Neural cell (in vitro differentiated cells): Measurements from ENCODE around the gene RANBP1.

Experiments
- EP300 ChIP-seq: fragments of 450-650 bp; conservative IDR thresholded peaks from 2 replicates; pipeline ENCODE4 v1.6.1; 2014; ENCODE audit warnings: antibody characterized with exemption, mild to moderate bottlenecking, moderate library complexity; ENCODE audit not compliant: poor library complexity, severe bottlenecking
- EZH2 ChIP-seq: fragments of 200-600, 300-800 bp; shearing (Covaris generic), sonication (generic); IDR thresholded peaks from 2 replicates; pipeline ENCODE4 v1.6.1; 2014; ENCODE audit warnings: antibody characterized with exemption, low read length, borderline replicate concordance, mild to moderate bottlenecking; ENCODE audit not compliant: insufficient read depth, poor library complexity, severe bottlenecking
- MXI1 ChIP-seq: fragments of 450-650 bp; conservative IDR thresholded peaks from 2 replicates; pipeline ENCODE4 v1.6.1; 2014; ENCODE audit warnings: antibody characterized with exemption, mild to moderate bottlenecking; ENCODE audit not compliant: poor library complexity, severe bottlenecking
- POLR2AphosphoS5 ChIP-seq: IDR thresholded peaks from 2 replicates; pipeline ENCODE4 v1.6.1; 2012
- SMC3 ChIP-seq: fragments of 450-650 bp; conservative IDR thresholded peaks from 2 replicates; pipeline ENCODE4 v1.6.1; 2014; ENCODE audit warnings: antibody characterized with exemption, mild to moderate bottlenecking, moderate library complexity; ENCODE audit not compliant: poor library complexity
- TAF1 ChIP-seq: IDR thresholded peaks from 2 replicates; pipeline ENCODE4 v1.6.1; 2012; ENCODE audit warnings: low read depth
- TF ChIP-seq, protein P1 (sequence below): fragments of 450-650 bp; IDR thresholded peaks from 2 replicates; pipeline ENCODE4 v1.5.1; 2014; ENCODE audit warnings: antibody characterized with exemption, mild to moderate bottlenecking, moderate library complexity; ENCODE audit not compliant: poor library complexity, severe bottlenecking
- TF ChIP-seq, protein P2 (sequence below): IDR thresholded peaks from 2 replicates; pipeline ENCODE4 v1.6.1; 2012; ENCODE audit warnings: borderline replicate concordance

DNA sequence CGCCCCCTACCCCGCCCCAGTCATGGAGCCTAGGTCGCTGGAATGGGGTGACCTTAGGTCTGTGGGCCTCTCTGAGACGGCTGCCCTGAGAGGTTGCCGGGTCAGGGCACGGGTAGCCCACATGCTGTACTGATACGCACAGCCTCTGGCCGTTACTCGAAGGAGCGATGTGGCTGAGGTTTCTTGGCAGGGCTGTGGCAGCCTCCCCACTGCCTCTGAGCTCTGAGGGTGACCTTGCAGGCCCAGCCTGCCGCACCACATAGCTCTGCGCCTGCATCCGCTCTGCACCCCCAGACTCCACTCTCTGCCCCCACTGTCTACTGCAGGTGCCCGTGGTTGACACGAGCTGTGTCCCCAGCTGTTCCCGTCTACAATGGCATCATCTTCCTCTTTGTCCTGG is 23.0 kb downstream of the RANBP1 start:
- TF ChIP-seq, protein P1, sequence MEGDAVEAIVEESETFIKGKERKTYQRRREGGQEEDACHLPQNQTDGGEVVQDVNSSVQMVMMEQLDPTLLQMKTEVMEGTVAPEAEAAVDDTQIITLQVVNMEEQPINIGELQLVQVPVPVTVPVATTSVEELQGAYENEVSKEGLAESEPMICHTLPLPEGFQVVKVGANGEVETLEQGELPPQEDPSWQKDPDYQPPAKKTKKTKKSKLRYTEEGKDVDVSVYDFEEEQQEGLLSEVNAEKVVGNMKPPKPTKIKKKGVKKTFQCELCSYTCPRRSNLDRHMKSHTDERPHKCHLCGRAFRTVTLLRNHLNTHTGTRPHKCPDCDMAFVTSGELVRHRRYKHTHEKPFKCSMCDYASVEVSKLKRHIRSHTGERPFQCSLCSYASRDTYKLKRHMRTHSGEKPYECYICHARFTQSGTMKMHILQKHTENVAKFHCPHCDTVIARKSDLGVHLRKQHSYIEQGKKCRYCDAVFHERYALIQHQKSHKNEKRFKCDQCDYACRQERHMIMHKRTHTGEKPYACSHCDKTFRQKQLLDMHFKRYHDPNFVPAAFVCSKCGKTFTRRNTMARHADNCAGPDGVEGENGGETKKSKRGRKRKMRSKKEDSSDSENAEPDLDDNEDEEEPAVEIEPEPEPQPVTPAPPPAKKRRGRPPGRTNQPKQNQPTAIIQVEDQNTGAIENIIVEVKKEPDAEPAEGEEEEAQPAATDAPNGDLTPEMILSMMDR: no peak
- TF ChIP-seq MXI1 (no peak), TAF1 (no peak), POLR2AphosphoS5 (no peak), EZH2 (no peak), SMC3 (no peak), EP300 (no peak)
- TF ChIP-seq, protein P2, sequence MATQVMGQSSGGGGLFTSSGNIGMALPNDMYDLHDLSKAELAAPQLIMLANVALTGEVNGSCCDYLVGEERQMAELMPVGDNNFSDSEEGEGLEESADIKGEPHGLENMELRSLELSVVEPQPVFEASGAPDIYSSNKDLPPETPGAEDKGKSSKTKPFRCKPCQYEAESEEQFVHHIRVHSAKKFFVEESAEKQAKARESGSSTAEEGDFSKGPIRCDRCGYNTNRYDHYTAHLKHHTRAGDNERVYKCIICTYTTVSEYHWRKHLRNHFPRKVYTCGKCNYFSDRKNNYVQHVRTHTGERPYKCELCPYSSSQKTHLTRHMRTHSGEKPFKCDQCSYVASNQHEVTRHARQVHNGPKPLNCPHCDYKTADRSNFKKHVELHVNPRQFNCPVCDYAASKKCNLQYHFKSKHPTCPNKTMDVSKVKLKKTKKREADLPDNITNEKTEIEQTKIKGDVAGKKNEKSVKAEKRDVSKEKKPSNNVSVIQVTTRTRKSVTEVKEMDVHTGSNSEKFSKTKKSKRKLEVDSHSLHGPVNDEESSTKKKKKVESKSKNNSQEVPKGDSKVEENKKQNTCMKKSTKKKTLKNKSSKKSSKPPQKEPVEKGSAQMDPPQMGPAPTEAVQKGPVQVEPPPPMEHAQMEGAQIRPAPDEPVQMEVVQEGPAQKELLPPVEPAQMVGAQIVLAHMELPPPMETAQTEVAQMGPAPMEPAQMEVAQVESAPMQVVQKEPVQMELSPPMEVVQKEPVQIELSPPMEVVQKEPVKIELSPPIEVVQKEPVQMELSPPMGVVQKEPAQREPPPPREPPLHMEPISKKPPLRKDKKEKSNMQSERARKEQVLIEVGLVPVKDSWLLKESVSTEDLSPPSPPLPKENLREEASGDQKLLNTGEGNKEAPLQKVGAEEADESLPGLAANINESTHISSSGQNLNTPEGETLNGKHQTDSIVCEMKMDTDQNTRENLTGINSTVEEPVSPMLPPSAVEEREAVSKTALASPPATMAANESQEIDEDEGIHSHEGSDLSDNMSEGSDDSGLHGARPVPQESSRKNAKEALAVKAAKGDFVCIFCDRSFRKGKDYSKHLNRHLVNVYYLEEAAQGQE: no peak
